HG03095 (cell line): ENCODE results near the gene OPTC.

ENCODE experiments used
- ATAC-seq: cut with Tn5 transposase; IDR thresholded peaks from one replicate; pipeline ENCODE4 v1.9.1; 2021; ENCODE audit warnings: moderate library complexity; ENCODE audit not compliant: unreplicated experiment

OPTC gene

DNA sequence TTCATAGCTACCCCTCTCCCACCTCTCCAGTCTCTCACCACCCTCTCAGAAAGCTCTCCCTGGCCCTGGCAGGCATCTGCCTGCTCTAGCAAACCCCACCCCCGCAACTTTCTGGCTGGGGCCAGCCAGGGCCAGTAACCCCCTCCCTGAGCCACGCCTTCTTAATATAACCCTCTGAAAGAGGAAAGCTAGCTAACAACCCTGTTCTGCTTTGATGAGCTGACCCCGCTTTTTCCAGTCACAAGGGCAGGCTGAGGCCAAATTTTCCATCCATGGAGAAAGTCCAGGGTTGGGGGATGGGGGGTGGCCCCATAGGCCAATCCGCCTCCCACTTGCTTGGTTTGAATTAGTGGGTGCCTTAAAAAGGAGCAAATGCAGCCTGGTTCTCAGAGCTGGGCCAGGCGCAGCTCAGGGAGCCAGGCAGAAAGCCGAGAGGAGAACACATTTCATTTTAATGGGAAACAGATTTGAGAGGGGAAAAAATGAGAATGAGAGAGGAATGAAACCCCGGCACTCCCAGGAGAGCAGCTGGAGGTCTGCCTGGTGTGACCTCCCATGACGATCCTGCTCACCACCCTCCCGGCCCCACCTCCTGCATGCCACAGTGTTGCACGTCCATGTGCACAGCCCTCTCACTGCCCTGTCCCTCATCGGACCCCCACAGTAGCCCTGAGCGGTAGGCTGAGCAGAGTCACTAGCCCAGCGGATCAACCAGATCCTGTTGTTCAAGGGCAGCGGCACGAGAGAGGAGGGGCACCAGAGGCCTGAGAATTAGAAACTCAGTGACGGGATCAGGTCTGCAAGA, 62.3 kb downstream of the OPTC start:
- no peak for ATAC-seq

DNA sequence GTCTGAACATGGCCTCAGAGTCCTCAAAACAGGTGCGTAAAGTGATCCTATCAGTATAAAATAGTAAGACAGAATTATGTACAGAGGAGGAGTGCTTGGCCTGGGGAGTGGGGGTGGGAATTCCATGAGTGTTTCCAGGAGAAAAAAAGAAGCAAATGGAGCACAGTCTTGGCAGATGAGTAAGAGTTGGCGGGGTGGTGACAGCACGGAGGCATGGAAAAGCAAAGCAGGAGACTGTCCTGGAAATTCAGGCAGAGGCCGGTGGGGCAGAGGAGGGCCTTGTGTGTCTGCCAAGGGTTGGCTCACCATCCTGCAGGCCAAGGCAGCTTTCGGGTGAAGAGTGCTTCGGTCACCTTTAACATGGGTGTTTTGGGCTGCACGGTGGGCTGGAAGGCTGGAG, 63.4 kb downstream of the OPTC start:
- no peak for ATAC-seq

DNA sequence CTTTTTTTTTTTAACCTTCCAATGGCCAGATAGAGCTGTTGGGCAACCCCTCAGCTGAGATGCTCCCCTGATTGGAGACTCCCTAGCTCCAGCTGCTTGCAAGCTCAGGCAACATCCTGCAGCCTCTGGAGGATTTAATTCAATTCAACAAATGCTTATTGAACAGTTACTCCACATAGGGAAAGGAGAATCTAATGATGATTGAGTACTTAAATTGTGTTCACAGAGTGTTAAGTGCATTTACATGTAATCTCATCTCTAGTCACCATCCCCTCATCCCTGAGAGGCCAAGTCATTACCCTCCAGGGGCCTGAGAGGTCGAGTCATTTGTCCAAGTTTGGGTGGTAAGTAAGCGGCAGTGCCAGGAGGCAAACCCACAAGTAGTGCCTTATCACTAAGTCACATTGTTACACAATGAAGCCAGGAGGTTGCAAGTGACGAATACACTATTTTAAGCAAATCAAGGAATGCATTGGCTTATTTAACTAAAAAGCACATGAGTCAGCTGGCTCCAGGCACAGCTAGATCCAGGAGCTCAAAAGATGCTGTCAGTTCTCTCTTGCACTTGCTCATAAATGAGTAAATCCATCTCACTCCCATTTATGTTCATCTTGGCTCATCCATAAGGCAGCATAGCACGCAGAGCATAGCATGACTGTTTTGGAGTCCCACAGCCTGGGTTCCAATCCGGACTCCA, 64.3 kb downstream of the OPTC start:
- ATAC-seq: no peak
